Measurements from ENCODE around the gene NRXN2. TPM values are rescaled to one million over a fixed set of nuclear protein-coding genes. Genes with fewer than 3 reads are reported as not detected.
A peak's percentile ranks its signal among the peaks of the same experiment; 100 is the strongest.

NRXN2 gene
- total and polyA plus RNA-seq, 11 donors: 0.42 to 5.5 (median 0.92) TPM; not detected in 1

- peak in 1 of 5 donors; percentile 39 for DNase-seq
- H3K27me3 ChIP-seq: peaks cover 29 to 96% (median 72%) of the 10 kb centered on the region in 9 donors
Measured at GRCh38 chr11:64717268-64717578, 5.8 kb downstream of the NRXN2 start.

GRCh38 chr11:64716473-64717267 is 6.3 kb downstream of the NRXN2 start:
- ATAC-seq: no peak
- 38 to 42% (median 40%) methylated on average over 20 to 21 of the region's 21 CpGs for WGBS, 4 donors
- Histone ChIP-seq H3K27me3 (peaks cover 34 to 96% (median 72%) of the 10 kb centered on the region in 9 donors), H3K9me3 (no peaks in the 10 kb centered on the region), H3K27ac (no peak overlapping the region), H3K4me1 (peaks cover 0 to 17% (median 0%) of the 10 kb centered on the region in 12 donors), H3K4me3 (no peak overlapping the region), H3K36me3 (no peaks in the 10 kb centered on the region)
- intact Hi-C loops (cut with DNase I): no loop called here
- TF ChIP-seq, protein P1, sequence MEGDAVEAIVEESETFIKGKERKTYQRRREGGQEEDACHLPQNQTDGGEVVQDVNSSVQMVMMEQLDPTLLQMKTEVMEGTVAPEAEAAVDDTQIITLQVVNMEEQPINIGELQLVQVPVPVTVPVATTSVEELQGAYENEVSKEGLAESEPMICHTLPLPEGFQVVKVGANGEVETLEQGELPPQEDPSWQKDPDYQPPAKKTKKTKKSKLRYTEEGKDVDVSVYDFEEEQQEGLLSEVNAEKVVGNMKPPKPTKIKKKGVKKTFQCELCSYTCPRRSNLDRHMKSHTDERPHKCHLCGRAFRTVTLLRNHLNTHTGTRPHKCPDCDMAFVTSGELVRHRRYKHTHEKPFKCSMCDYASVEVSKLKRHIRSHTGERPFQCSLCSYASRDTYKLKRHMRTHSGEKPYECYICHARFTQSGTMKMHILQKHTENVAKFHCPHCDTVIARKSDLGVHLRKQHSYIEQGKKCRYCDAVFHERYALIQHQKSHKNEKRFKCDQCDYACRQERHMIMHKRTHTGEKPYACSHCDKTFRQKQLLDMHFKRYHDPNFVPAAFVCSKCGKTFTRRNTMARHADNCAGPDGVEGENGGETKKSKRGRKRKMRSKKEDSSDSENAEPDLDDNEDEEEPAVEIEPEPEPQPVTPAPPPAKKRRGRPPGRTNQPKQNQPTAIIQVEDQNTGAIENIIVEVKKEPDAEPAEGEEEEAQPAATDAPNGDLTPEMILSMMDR (IDR thresholded peaks at IDR 0.05): no peak
- no peak for TF ChIP-seq POLR2A (IDR thresholded peaks at IDR 0.05)
- peak in 1 of 5 donors; percentile 17 for DNase-seq

More at GRCh38 chr11:64717268-64717578, 5.8 kb downstream of the NRXN2 start:
- Histone ChIP-seq H3K9me3 (no peaks in the 10 kb centered on the region), H3K4me1 (peaks cover 0 to 17% (median 0%) of the 10 kb centered on the region in 12 donors), H3K4me3 (no peak overlapping the region), H3K36me3 (no peaks in the 10 kb centered on the region), H3K27ac (no peak overlapping the region)
- ATAC-seq: no peak
- WGBS, 4 donors: 63 to 69% (median 64%) methylated on average over 3 to 4 of the region's 4 CpGs
- TF ChIP-seq POLR2A (IDR thresholded peaks at IDR 0.05): no peak
- TF ChIP-seq, protein P1 (IDR thresholded peaks at IDR 0.05): no peak
- intact Hi-C loops (cut with DNase I): no loop called here

DNA sequence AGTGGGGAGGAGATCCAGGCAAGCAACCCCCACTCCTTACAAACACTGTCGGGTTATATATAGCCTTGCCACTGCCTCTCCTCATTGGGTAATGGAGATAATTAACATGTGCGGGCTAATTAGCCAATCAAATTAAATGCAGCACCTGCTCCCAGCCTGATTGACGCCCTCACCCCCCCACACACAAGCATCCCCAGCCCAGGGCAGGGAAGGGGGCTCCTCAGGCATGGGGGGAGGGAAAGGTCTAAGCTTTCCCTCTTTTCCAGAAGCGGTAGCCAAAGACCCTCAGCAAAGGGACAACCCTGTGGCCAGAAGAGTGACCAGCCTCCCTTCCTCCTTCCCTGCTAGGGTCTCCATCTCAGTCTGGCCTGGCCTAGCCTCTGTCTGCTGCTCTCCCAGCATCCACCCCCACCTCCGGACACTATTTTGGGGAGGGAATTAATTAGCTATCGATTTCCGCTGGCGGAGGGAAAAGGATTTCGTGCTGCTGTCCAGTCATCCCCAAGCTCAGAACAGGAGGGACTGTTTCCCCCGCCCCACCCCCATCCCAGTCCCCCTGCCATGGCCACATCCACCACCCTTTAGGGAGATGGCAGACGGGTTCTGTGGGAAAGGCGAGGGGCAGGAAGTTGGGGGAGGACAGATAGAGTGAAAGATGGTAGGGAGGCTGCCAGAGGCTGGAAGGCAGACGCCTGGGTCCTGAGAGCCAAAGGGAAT is 7.1 kb downstream of the NRXN2 start:
- H3K27me3 ChIP-seq: peaks cover 41 to 96% (median 79%) of the 10 kb centered on the region in 9 donors
- intact Hi-C loops (cut with DNase I): no loop called here

More for the DNA sequence above, 7.1 kb downstream of the NRXN2 start:
- 44 to 53% (median 48%) methylated on average over 13 of the region's 13 CpGs for WGBS, 4 donors
- Histone ChIP-seq H3K4me3 (no peak overlapping the region), H3K27ac (no peak overlapping the region), H3K9me3 (no peaks in the 10 kb centered on the region), H3K36me3 (no peaks in the 10 kb centered on the region), H3K4me1 (peaks cover 0 to 22% (median 0%) of the 10 kb centered on the region in 12 donors)
- TF ChIP-seq, protein P1 (IDR thresholded peaks at IDR 0.05): no peak
- TF ChIP-seq POLR2A (IDR thresholded peaks at IDR 0.05): no peak
- ATAC-seq: no peak
- peak in 1 of 5 donors; percentile 46 for DNase-seq

Data from heart left ventricle (tissue), 16 donors.